ENCODE data around the gene NPFF. TPM values are rescaled to one million over a fixed set of nuclear protein-coding genes. Genes with fewer than 3 reads are reported as not detected.

NPFF gene
- total and polyA plus RNA-seq, 2 donors (not counting 3 experiments of a cell fraction or from before 2014, with no cell fraction given): not detected

GRCh38 chr12:53505555-53506449, 1.5 kb downstream of the NPFF start:
- Histone ChIP-seq H3K27me3 (ENCODE audit: control insufficient read depth in 2 of 2, insufficient read depth in 2 of 2, low read length in 2 of 2) (no peaks in the 10 kb centered on the region), H3K79me2 (ENCODE audit: control insufficient read depth, insufficient read depth, low read length) (peaks cover 9% of the 10 kb centered on the region), H3K9me3 (replicated peaks; ENCODE audit: control insufficient read depth, insufficient read depth, low read length) (no peaks in the 10 kb centered on the region), H3K9me1 (replicated peaks; ENCODE audit: control insufficient read depth, extremely low read depth, insufficient read depth, low read length) (no peaks in the 10 kb centered on the region), H3K27ac (ENCODE audit: insufficient read depth, low read depth, low read length) (no peak overlapping the region), H3K36me3 (ENCODE audit: control insufficient read depth in 2 of 2, extremely low read depth in 1 of 2, insufficient read depth in 2 of 2, low read length in 2 of 2) (peaks cover 3 to 36% of the 10 kb centered on the region in 2 experiments), H2AFZ (ENCODE audit: low read depth, low read length) (no peak overlapping the region), H3K4me1 (ENCODE audit: control insufficient read depth, extremely low read depth, insufficient read depth, low read length) (peaks cover 19% of the 10 kb centered on the region), H3K9ac (replicated peaks; ENCODE audit: extremely low read depth, insufficient read depth, low read length) (no peak overlapping the region), H3K4me3 (replicated peaks in 1 of 3; ENCODE audit: insufficient read depth in 1 of 3, low read depth in 1 of 3, low read length in 3 of 3) (no peak overlapping the region), H4K20me1 (replicated peaks; ENCODE audit: control insufficient read depth, extremely low read depth, insufficient read depth, low read length) (no peaks in the 10 kb centered on the region), H3K4me2 (ENCODE audit: insufficient read depth, low read length) (no peak overlapping the region)
- FAIRE-seq (no peak), DNase-seq (ENCODE audit: low read depth, low spot score) (no peak)
- BruUV-seq (replicated peaks): no TSS peak
- dilution Hi-C loops (cut with MboI; ENCODE audit: extremely low pct_ligation_motif_present, low sequenced_read_pairs) (no loop called here), intact Hi-C loops (cut with micrococcal nuclease) (no loop called here)
- ChIA-PET CTCF (interaction anchor here (1.0 to 2.5 kb wide), 3 partner anchors 29 to 185 kb away, joined by 3 to 7 read pairs (median 3); partner anchors contain the start of gene AAAS), POLR2A (no interaction called here)
- TF ChIP-seq, protein P1, sequence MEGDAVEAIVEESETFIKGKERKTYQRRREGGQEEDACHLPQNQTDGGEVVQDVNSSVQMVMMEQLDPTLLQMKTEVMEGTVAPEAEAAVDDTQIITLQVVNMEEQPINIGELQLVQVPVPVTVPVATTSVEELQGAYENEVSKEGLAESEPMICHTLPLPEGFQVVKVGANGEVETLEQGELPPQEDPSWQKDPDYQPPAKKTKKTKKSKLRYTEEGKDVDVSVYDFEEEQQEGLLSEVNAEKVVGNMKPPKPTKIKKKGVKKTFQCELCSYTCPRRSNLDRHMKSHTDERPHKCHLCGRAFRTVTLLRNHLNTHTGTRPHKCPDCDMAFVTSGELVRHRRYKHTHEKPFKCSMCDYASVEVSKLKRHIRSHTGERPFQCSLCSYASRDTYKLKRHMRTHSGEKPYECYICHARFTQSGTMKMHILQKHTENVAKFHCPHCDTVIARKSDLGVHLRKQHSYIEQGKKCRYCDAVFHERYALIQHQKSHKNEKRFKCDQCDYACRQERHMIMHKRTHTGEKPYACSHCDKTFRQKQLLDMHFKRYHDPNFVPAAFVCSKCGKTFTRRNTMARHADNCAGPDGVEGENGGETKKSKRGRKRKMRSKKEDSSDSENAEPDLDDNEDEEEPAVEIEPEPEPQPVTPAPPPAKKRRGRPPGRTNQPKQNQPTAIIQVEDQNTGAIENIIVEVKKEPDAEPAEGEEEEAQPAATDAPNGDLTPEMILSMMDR (IDR thresholded peaks at IDR 0.05; ENCODE audit: extremely low read depth in 1 of 2, insufficient read depth in 1 of 2, low read depth in 1 of 2, low read length in 2 of 2): no peak
- TF ChIP-seq EZH2 (IDR thresholded peaks at IDR 0.05; ENCODE audit: borderline replicate concordance, low read depth, low read length, severe bottlenecking) (no peak), GATA2 (IDR thresholded peaks at IDR 0.05; ENCODE audit: insufficient read depth, insufficient read length, low read depth, low read length) (no peak), FOS (IDR thresholded peaks at IDR 0.05; ENCODE audit: borderline replicate concordance, insufficient read depth, low read length) (no peak), POLR2A (IDR thresholded peaks at IDR 0.05; ENCODE audit: low read depth, low read length) (no peak), POLR2AphosphoS5 (IDR thresholded peaks at IDR 0.05; ENCODE audit: insufficient read depth, low read depth, low read length) (no peak), MAX (IDR thresholded peaks at IDR 0.05; ENCODE audit: insufficient read depth, insufficient read length) (no peak), MYC (IDR thresholded peaks at IDR 0.05; ENCODE audit: low read depth, low read length) (no peak), JUN (IDR thresholded peaks at IDR 0.05; ENCODE audit: borderline replicate concordance, insufficient read depth, insufficient read length, low read depth) (no peak)

All from endothelial cell of umbilical vein (primary cell).